ENCODE results near the gene CADM2.
"Not testable (repeated sequence)": the region's sequence is repeated elsewhere in the genome, so short reads cannot be mapped to it uniquely, and the experiment has no call there.

The CADM2 gene

GRCh38 chr3:85495602-85496001 lies 536.8 kb downstream of the CADM2 start:
- no peak for DNase-seq

- DNase-seq, result no peak
These were observed 539.4 kb downstream of the CADM2 start for GRCh38 chr3:85498177-85498576.

- DNase-seq, result no peak
These were observed 543.5 kb downstream of the CADM2 start for GRCh38 chr3:85502148-85502875.

- peak; percentile 87 for DNase-seq
These were observed 545.5 kb downstream of the CADM2 start for GRCh38 chr3:85504129-85504784.

- peak; percentile 43 for DNase-seq
These were observed 546.2 kb downstream of the CADM2 start for GRCh38 chr3:85504785-85505511.

GRCh38 chr3:85507052-85507451 lies 548.3 kb downstream of the CADM2 start:
- DNase-seq, result not testable (repeated sequence)

- DNase-seq, result no peak
These were observed 549.9 kb downstream of the CADM2 start for GRCh38 chr3:85508659-85509058.

GRCh38 chr3:85516146-85516545 lies 557.4 kb downstream of the CADM2 start:
- no peak for DNase-seq

GRCh38 chr3:85524104-85524503 lies 565.3 kb downstream of the CADM2 start:
- DNase-seq, result no peak

- DNase-seq, result no peak
These were observed 566.5 kb downstream of the CADM2 start for GRCh38 chr3:85525264-85525663.

GRCh38 chr3:85533586-85533985 lies 574.8 kb downstream of the CADM2 start:
- no peak for DNase-seq

- DNase-seq, result no peak
These were observed 576.7 kb downstream of the CADM2 start for GRCh38 chr3:85535517-85535916.

GRCh38 chr3:85539232-85539631 lies 580.4 kb downstream of the CADM2 start:
- no peak for DNase-seq

- no peak for DNase-seq
These were observed 595.4 kb downstream of the CADM2 start for GRCh38 chr3:85554153-85554552.

GRCh38 chr3:85560088-85560785 lies 601.4 kb downstream of the CADM2 start:
- DNase-seq, result no peak

- DNase-seq, result peak; percentile 3
These were observed 608.4 kb downstream of the CADM2 start for GRCh38 chr3:85567071-85567676.

GRCh38 chr3:85570819-85571218 lies 612.0 kb downstream of the CADM2 start:
- no peak for DNase-seq

GRCh38 chr3:85571835-85572234 lies 613.0 kb downstream of the CADM2 start:
- DNase-seq, result no peak

- no peak for DNase-seq
These were observed 613.6 kb downstream of the CADM2 start for GRCh38 chr3:85572426-85572825.

GRCh38 chr3:85572978-85573377 lies 614.2 kb downstream of the CADM2 start:
- DNase-seq, result no peak

- no peak for DNase-seq
These were observed 615.4 kb downstream of the CADM2 start for GRCh38 chr3:85574006-85574705.

GRCh38 chr3:85576091-85576690 lies 617.4 kb downstream of the CADM2 start:
- DNase-seq, result peak; percentile 44

All from NCI-H345 (cell line).